ENCODE measurements around the gene RPS2.
"Not testable (repeated sequence)": the region's sequence is repeated elsewhere in the genome, so short reads cannot be mapped to it uniquely, and the experiment has no call there.

The RPS2 gene

DNA sequence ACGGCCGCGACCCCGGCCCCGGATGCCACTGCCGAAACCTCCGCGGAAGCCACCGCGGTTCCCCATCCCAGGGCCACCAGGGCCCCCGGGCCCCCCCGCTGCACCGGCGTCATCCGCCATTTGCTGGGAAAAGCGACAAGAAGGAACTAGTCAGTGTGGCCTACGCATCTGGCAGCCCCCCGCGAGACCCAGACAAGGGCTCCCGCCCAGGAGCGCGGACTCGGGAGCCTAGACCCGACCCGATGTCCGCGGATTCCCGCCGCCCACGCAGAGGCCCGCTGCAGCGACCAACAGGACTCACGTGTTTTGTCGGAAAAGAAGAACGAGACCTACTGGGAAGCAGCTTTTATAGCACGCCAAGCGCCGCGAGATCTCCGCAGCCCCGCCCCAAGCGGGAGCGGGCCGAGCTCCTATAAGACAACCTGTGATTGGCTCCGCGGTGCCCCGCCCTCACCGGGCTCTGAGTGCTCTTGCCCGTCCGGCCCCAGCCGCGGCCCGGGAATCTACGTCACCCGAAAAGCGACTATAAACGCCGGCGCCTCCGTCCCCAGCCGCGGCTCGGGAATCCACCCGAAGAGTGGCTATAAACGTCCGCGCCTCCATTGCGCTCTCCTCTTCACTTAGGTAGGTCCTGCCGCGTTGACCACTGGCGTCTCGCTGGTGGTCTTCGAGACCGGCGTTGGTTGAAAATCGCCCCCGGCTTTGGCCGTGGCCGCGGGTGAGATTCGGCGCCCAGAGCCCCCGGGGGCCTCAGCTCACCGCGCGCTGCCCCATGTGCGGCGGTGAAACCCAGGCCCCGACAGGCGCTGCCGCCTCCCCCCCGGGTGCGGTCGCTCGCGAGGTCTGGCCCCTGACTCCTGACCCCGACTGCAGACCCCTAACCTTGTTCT lies at the start of gene RPS2:
RPS2 (minus strand) TSS at position 321 of the 890 bp plus-strand sequence; CDS start at position 120, 201 bp downstream.
- DNase-seq (ENCODE audit: low read depth in 2 of 3, low spot score in 1 of 3), result peak; percentile 98 to 99 (median 98)

DNA sequence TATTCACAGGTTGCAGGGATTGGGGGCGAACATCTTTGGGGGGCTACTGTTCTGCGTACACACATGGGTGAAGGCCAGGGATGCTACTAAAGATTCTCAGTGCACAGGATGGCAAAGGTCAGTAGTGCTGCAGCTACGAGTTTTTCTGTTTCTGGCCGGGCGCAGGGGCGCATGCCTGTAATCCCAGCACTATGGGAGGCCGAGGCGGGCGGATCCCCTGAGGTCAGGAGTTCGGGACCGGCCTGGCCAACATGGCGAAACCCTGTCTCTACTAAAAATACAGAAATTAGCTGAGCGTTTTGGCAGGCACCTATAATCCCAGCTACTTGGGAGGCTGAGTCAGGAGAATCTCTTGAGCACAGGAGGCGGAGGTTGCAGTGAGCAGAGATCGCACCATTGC lies 48.9 kb upstream of the RPS2 start:
- no peak for DNase-seq (ENCODE audit: low read depth in 2 of 3, low spot score in 1 of 3)

GRCh38 chr16:2011726-2012125 lies 47.1 kb upstream of the RPS2 start:
- DNase-seq (ENCODE audit: low read depth in 2 of 3, low spot score in 1 of 3), result not testable (repeated sequence)

- DNase-seq (ENCODE audit: low read depth in 2 of 3, low spot score in 1 of 3), result peak; percentile 53 to 79 (median 55)
Measured at GRCh38 chr16:2009791-2010510, 45.3 kb upstream of the RPS2 start, which contains the start of gene ZNF598. Gene ZNF598 (minus strand): TSS chr16:2009821.

DNA sequence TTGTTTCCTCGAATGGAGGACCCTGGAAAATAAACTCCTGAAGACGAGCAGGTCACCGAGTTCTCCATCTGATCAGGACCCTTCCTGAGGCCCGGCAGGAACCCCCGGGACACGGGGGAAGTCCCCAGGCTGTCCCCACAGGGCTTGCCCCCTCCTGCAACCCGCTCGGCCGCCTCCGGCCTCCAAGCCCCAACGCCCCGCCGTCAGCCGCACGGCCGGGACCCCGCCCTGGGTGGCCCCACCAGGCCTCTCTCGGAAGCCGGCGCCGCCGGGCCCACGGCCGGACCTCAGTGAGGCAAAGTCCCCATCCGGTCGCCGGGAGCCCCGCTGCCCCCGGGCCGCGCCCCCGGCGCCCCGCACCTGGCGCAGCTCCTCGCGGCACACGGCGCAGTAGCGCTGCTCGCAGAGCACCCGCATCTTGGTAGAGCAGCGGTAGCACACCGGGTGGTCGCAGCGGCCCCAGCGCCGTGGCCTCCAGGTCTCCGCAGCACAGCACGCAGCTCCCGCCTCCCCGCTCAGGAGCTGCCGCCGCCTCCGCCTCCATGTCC lies 44.6 kb upstream of the RPS2 start:
- DNase-seq (ENCODE audit: low read depth in 2 of 3, low spot score in 1 of 3), result no peak

DNA sequence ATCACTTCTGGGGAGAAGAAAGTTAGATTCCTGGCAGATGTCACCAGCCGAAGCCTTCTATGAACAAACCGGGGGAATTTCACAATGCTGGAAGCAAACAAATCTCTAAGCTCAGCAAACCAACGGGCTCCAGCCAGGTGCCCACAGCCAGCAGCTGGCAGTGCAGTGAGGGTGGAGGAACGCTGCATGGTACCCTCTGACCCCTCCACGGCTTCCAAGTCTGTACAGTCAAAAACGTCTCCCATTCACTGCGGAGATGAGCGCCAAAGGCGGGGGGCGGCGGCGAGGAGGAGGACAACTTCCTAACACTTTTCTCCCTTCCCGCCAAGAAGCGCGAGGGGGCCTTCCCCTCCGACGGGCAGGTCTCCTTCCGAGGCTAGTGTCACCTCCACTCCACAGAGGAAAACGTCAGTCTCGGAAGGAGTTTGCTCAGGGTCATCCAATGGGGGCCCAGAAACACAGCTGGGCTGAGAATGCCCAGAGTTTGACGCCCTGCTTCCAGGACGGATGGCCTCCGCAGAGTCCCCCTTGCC lies 44.1 kb upstream of the RPS2 start:
- peak in 1 of 3 donors; percentile 45 for DNase-seq (ENCODE audit: low read depth in 2 of 3, low spot score in 1 of 3)

- DNase-seq (ENCODE audit: low read depth in 2 of 3, low spot score in 1 of 3), result no peak
Measured at GRCh38 chr16:2008009-2008526, 43.4 kb upstream of the RPS2 start.

DNA sequence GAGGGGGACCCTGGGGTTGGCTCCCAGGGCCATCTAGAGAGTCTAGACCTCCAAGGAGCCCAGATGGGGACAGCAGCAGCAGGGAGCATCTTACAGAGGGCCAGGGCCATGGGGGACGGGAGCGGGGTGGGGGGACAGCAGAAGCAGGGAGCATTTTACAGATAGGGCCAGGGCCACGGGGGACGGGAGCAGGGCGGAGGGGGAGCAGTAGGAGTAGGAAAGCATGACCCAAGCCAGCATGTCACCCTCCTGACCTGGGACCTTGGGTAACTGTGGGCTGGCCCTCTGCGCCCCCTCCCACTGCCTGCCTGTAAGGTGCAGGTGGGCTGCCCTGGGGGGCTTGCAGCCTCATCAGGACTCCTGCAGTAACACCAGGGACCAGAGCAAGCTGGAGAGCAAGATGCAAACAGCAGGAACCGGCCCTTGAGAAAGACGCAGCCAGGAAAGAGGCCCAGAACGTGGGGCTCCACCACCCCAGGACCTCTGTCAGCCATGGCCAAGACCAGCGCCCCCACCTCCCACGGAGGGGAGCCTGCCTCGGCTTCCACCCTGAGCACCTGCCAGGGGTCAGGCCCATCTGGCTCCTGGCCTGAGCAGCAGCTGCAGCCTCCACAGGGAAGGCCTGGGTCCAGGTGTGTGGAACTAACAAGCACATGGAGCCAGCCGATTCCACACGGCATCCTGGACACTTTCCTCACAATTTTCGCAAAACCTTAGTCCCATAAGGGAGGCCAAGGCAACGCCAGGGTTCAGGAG lies 42.6 kb upstream of the RPS2 start:
- DNase-seq (ENCODE audit: low read depth in 2 of 3, low spot score in 1 of 3), result no peak

DNA sequence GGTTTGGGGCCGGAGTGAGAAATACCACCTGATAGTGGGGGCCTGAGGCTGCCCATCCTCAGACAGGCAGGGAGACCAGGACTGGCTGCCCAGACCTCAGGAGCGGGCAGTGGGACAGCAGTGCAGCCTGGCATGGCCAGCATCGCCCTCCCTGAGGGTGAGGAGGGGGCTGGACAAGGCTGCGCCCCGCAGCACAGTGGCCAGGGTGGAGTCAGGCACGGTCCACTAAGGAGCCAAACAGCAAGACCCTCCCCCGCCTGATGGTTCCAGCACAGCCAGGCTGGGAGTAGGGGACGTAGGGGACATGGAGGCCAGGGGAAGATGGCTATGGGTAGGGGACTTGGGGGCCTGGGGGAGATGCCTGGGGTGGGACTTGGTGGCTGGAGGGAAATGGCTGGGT lies 41.7 kb upstream of the RPS2 start:
- no peak for DNase-seq (ENCODE audit: low read depth in 2 of 3, low spot score in 1 of 3)

- DNase-seq (ENCODE audit: low read depth in 2 of 3, low spot score in 1 of 3), result no peak
Measured at GRCh38 chr16:2005646-2006045, 41.0 kb upstream of the RPS2 start.

DNA sequence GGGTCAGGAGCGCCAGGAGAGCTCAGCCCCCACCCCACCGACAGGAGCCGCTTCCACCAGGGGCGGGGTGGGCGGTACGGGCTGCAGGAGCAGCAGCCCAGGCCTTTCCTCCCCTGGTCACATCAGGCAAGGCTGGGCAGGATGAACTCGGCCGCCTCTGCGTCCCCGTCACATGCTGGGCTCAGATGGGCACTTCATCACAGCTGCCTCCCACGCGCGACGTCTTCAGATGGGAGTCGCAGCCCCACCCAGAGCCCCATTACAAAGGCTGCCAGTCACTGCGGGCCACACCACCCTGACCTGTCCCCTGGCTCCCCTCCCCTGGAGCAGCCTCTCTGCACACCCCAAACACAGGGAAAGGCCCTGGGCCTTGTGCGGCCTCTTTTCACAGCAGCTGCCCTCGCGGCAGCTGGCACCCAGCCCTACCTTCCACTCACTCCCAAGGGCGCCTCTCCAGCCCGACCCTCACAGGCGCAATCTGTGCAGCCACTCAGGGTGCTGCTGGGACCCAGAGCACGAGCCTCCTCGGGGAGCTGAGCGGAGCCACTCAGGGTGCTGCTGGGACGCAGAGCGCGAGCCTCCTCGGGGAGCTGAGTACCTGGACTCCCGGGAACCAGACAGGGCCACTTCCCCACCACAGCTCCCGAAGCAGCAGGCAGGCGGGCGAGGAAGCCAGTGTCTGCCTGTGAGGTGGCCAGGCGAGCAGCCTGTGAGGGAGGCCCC lies 40.3 kb upstream of the RPS2 start:
- DNase-seq (ENCODE audit: low read depth in 2 of 3, low spot score in 1 of 3), result no peak

GRCh38 chr16:2003827-2004641 lies 39.4 kb upstream of the RPS2 start:
- DNase-seq (ENCODE audit: low read depth in 2 of 3, low spot score in 1 of 3), result peak; percentile 84 to 90 (median 90)

DNA sequence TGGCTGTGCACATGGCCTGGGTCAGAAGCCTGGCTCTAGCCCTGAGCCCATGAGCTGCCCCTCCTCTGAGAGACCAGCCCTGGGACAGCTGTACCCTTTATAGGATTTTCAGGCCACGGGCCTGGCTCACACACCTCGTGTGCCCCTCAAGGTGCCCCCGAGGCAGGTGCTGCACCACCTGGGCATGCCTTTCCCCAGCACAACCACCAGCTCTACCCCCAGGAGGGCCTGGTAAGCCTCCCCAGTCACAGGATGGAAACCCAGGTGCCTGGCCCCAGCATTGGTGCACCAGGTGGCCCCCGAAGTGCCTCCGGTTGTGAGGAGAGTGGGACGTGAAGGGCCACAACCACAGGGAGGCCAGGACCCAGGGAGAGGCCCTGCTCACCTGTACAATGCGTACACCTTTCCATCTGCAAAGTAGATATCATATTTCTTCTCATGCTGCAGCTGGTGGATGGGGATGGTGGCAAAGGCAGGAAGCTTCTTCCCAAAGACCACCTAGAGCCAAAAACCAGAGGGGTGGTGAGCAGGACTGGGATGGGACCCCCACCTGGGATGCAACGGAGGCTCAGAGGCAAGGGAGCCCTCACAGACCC lies 38.7 kb upstream of the RPS2 start:
- no peak for DNase-seq (ENCODE audit: low read depth in 2 of 3, low spot score in 1 of 3)

DNA sequence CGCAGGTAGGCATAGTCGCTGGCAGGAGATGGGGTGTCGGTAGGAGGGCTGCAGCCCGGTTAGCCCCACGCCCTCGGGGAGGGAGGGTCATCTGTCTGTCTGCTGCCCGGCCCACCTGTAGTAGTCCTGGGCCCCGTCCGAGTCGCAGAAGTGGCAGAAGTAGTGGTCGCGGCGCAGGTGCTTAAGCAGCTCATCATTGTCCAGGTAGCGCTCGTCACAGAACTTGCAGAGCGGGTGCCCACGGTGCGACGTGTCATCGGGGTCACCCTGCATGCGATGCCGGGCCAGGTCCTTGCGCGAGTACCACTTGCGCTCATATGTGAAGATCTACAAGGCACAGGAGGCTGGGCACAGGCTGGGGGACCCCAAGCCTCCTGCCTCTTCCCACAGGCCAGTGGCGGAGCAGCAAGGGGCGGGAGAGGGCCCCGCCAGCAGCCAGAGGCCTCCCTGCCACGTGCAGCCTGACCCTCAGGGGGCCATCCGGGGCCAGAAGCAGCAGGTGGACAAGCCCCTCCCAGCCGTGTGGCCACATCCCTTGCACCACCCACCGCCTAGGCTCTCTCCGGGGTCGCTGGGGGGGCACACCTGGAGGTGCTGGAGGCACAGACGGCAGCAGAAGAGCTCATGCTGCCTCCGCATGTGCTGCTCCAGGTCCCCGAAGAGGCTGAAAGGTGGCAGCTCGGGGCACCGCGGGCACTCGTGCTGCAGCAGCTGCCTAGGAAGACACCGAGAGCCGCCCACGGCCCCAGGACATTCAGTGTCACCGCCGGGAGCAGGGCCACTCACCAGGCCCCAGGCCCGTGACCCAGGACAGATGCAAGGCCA lies 38.0 kb upstream of the RPS2 start:
- DNase-seq (ENCODE audit: low read depth in 2 of 3, low spot score in 1 of 3), result no peak

GRCh38 chr16:2001456-2002355 lies 37.1 kb upstream of the RPS2 start:
- no peak for DNase-seq (ENCODE audit: low read depth in 2 of 3, low spot score in 1 of 3)

- DNase-seq (ENCODE audit: low read depth in 2 of 3, low spot score in 1 of 3), result no peak
Measured at GRCh38 chr16:2001035-2001434, 36.4 kb upstream of the RPS2 start.
